Heart left ventricle (tissue), 13 donors: Measurements from ENCODE around the gene CRIP3.

Experiments
- CTCF ChIP-seq, 12 donors: fragments of 200-600 bp; sonication (generic) in 4 of 12; IDR thresholded peaks; one replicate each; pipeline versions ENCODE4 v1.5.0 to v1.8.0; 2018 to 2022; ENCODE audit warnings: antibody characterized with exemption in 12 of 12, mild to moderate bottlenecking in 5 of 12
- POLR2A ChIP-seq, 2 donors: fragments of 450-650 bp; IDR thresholded peaks; one replicate each; pipeline ENCODE4 v1.6.1; 2017; ENCODE audit warnings: antibody characterized with exemption in 2 of 2, mild to moderate bottlenecking in 2 of 2, moderate library complexity in 2 of 2
- donor health status: ischemic (EF 13 %, LVEDD 7.1; RV severe dilation, severe dysfunction).
- donor health status: DM: no; HTN: yes; CAD: no.
- donor health status: DM: no; HTN: no; CAD: no.
- donor health status: ischemic (EF 25% LVEDD 6.9; RV normal size, moderate dysfunction).
- donor health status: ischemic (EF 25% LVEDD 5.7; RV mildly dilated, moderate dysfunction).
- donor health status: ischemic (EF 35%, LVEDD 5.7; RV mildly dilated, moderate dysfunction).
- donor health status: nonischemic (EF 11% LVEDD 7.7; RV severe dilation, severe dysfunction).
- donor health status: DM: yes; HTN: yes; CAD: no.
- donor health status: PGD.
- donor health status: ischemic (EF 29% LVEDD 5.4; RV normal size, mild dysfunction).
- donor health status: nonischemic (EF 23%, LVEDD 6.1; RV moderate dilation, normal function).

GRCh38 chr6:43311666-43312065 is 3.0 kb upstream of the CRIP3 start:
- TF ChIP-seq POLR2A (IDR thresholded peaks at IDR 0.05) (no peak), CTCF (IDR thresholded peaks at IDR 0.05) (no peak)
